Measurements from ENCODE around the gene GLOD5. TPM values are rescaled to one million over a fixed set of nuclear protein-coding genes. Genes with fewer than 3 reads are reported as not detected.
A peak's percentile ranks its signal among the peaks of the same experiment; 100 is the strongest.

Gene GLOD5
- total and polyA plus RNA-seq, 2 of the 8 experiments (the other 6 are each of a cell fraction or from before 2014, with no cell fraction given) = 0.18 TPM; not detected in 1

GRCh38 chrX:48747415-48748016 is 14.0 kb upstream of the GLOD5 start:
- Histone ChIP-seq H2AK5ac (ENCODE audit: low read depth, low read length) (no peak overlapping the region), H4K8ac (ENCODE audit: extremely low read depth, insufficient read depth, low read length) (no peak overlapping the region), H3K79me1 (ENCODE audit: low read depth, low read length) (no peaks in the 10 kb centered on the region), H4K20me1 (replicated peaks in 1 of 2; ENCODE audit: control insufficient read depth in 1 of 2, insufficient read depth in 2 of 2, low read length in 2 of 2) (no peaks in the 10 kb centered on the region), H2BK15ac (ENCODE audit: low read length) (no peak overlapping the region), H3K4me3 (ENCODE audit: extremely low read depth in 1 of 4, insufficient read depth in 2 of 4, low read depth in 3 of 4, low read length in 4 of 4) (no peak overlapping the region), H3K23ac (ENCODE audit: insufficient read length) (no peak overlapping the region), H3K36me3 (ENCODE audit: control insufficient read depth in 2 of 4, insufficient read depth in 4 of 4, low read length in 3 of 4) (no peaks in the 10 kb centered on the region), H3K27me3 (replicated peaks in 1 of 4; ENCODE audit: control insufficient read depth in 3 of 4, extremely low read depth in 1 of 4, insufficient read depth in 3 of 4, low read length in 3 of 4) (no peaks in the 10 kb centered on the region), H2BK12ac (ENCODE audit: low read depth, low read length) (no peak overlapping the region), H3K23me2 (ENCODE audit: low read depth, low read length) (no peaks in the 10 kb centered on the region), H4K5ac (ENCODE audit: insufficient read length, low read depth, low read length) (no peak overlapping the region), H3K27ac (ENCODE audit: low read depth, low read length) (no peak overlapping the region), H2BK20ac (ENCODE audit: low read length) (no peak overlapping the region), H3K14ac (ENCODE audit: insufficient read length) (no peak overlapping the region), H2BK5ac (ENCODE audit: low read depth, low read length) (no peak overlapping the region), H3K4me2 (ENCODE audit: insufficient read depth in 1 of 2, low read depth in 2 of 2, low read length in 2 of 2) (no peak overlapping the region; a peak in 1 of 4 replicates), H3K4me1 (replicated peaks in 1 of 4; ENCODE audit: control insufficient read depth in 3 of 4, insufficient read depth in 4 of 4, low read length in 3 of 4) (no peaks in the 10 kb centered on the region), H2AFZ (ENCODE audit: low read length) (no peak overlapping the region), H3K79me2 (ENCODE audit: control insufficient read depth in 1 of 2, insufficient read depth in 2 of 2, low read length in 2 of 2) (no peaks in the 10 kb centered on the region), H3K9me3 (ENCODE audit: insufficient read depth in 2 of 2, low read depth in 1 of 2, low read length in 1 of 2) (no peaks in the 10 kb centered on the region), H3K56ac (replicated peaks; ENCODE audit: insufficient read length, low read depth, low read length) (no peak overlapping the region), H4K91ac (replicated peaks; ENCODE audit: insufficient read length, low read length) (no peak overlapping the region), H3K4ac (replicated peaks; ENCODE audit: insufficient read length, low read depth, low read length) (no peak overlapping the region), H3K18ac (ENCODE audit: extremely low read depth, low read length) (no peak overlapping the region), H2BK120ac (replicated peaks; ENCODE audit: low read depth, low read length) (no peak overlapping the region), H3K9ac (replicated peaks in 1 of 4; ENCODE audit: extremely low read depth in 1 of 4, low read depth in 3 of 4, low read length in 3 of 4) (no peak overlapping the region)
- no peak for FAIRE-seq
- 71% methylated on average over 6 of the region's 8 CpGs; no CpG with 5 or more reads in 1 of the 2 experiments for WGBS, 2 experiments (ENCODE audit: extremely low coverage in 1 of 2, insufficient coverage in 1 of 2, insufficient read length in 1 of 2, insufficient replicate concordance in 2 of 2, low coverage in 1 of 2, low lambda C conversion rate in 2 of 2, missing lambda C conversion rate in 1 of 2)
- CTCF ChIA-PET (ENCODE audit: partially characterized antibody) = no interaction called here
- no peak for DNase-seq (ENCODE audit: low read depth in 1 of 2, low spot score in 2 of 2)
- POLR2A ChIA-PET (ENCODE audit: partially characterized antibody) = interaction anchor here (0.8 kb wide), 1 partner anchor 10 kb away, joined by 3 read pairs; no protein-coding TSS in a partner anchor
- TF ChIP-seq TEAD4 (IDR thresholded peaks at IDR 0.05; ENCODE audit: low read depth, low read length) (0 out of 2 replicates have a peak, but pooled peaks have one; percentile 15), KDM1A (IDR thresholded peaks at IDR 0.05; ENCODE audit: borderline replicate concordance, low read length) (no peak)

Data from H1 (cell line).